Common myeloid progenitor, CD34-positive (primary cell): ENCODE results near the gene PPDPF.
"Not testable (repeated sequence)": the region's sequence is repeated elsewhere in the genome, so short reads cannot be mapped to it uniquely, and the experiment has no call there.

Experiments used
- CTCF ChIA-PET: fragments of 350-600 bp; sonication (Branson Sonifier 250); formaldehyde crosslinking; loops from one replicate; lab custom pipeline; 2021; ENCODE audit warnings: antibody characterized with exemption; lab: Charles Lee
- POLR2A ChIA-PET: fragments of 350-600 bp; sonication (Branson Sonifier 250); formaldehyde crosslinking; loops from one replicate; lab custom pipeline; 2021; ENCODE audit warnings: antibody characterized with exemption; lab: Charles Lee
- DNase-seq, 3 donors: peaks; one replicate each; pipeline versions ENCODE4 v3.0.0 to v3.0.0-alpha.2; 2013
- H3K27ac ChIP-seq, 2 experiments: 1 replicate in 1 of 2; 2 replicates in 1 of 2; pipeline ENCODE4 v1.7.0; 2013; ENCODE audit warnings: inconsistent platforms in 2 of 2, low read length in 2 of 2, mild to moderate bottlenecking in 2 of 2, low read depth in 1 of 2, moderate library complexity in 1 of 2; ENCODE audit not compliant: severe bottlenecking in 2 of 2, insufficient read depth in 1 of 2, poor library complexity in 1 of 2
- H3K27me3 ChIP-seq, 5 experiments: replicated peaks in 2 of 5; 1 replicate in 3 of 5; 2 replicates in 2 of 5; pipeline versions ENCODE4 v1.6.1 to v1.7.0; 2013; ENCODE audit warnings: low read length in 4 of 5, mild to moderate bottlenecking in 2 of 5, moderate library complexity in 2 of 5, inconsistent platforms in 1 of 5; ENCODE audit not compliant: insufficient read depth in 5 of 5, control insufficient read depth in 4 of 5
- H3K36me3 ChIP-seq, 4 experiments: 1 replicate in 2 of 4; 2 replicates in 2 of 4; pipeline versions ENCODE4 v1.6.1 to v1.7.0; 2013; ENCODE audit warnings: low read length in 3 of 4, control low read depth in 1 of 4, mild to moderate bottlenecking in 1 of 4; ENCODE audit not compliant: control insufficient read depth in 4 of 4, insufficient read depth in 4 of 4
- H3K4me1 ChIP-seq, 4 experiments: 1 replicate in 3 of 4; 2 replicates in 1 of 4; pipeline versions ENCODE4 v1.6.1 to v1.7.1; 2013; ENCODE audit warnings: low read length in 3 of 4, mild to moderate bottlenecking in 3 of 4, control low read depth in 1 of 4, inconsistent platforms in 1 of 4, moderate library complexity in 1 of 4; ENCODE audit not compliant: control insufficient read depth in 4 of 4, insufficient read depth in 4 of 4; ENCODE audit errors: control extremely low read depth in 1 of 4
- H3K4me3 ChIP-seq, 7 experiments: 1 replicate in 4 of 7; 2 replicates in 3 of 7; pipeline versions ENCODE4 v1.5.1 to v1.7.0; 2013; ENCODE audit warnings: mild to moderate bottlenecking in 7 of 7, low read length in 6 of 7, moderate library complexity in 6 of 7, inconsistent platforms in 2 of 7, low read depth in 2 of 7, control low read depth in 1 of 7; ENCODE audit not compliant: insufficient read depth in 4 of 7, control insufficient read depth in 1 of 7; ENCODE audit errors: extremely low read depth in 1 of 7
- H3K9me3 ChIP-seq, 5 experiments: 1 replicate in 4 of 5; 2 replicates in 1 of 5; pipeline versions ENCODE4 v1.6.1 to v1.7.1; 2013; ENCODE audit warnings: low read length in 4 of 5, mild to moderate bottlenecking in 2 of 5, inconsistent platforms in 1 of 5, low read depth in 1 of 5, moderate library complexity in 1 of 5; ENCODE audit not compliant: control insufficient read depth in 4 of 5, insufficient read depth in 2 of 5; ENCODE audit errors: control extremely low read depth in 1 of 5
- WGBS: methylation state at CpG from one replicate; pipeline ENCODE4 v1.1.5; 2013; ENCODE audit not compliant: insufficient coverage; 5-methylcytosine and 5-hydroxymethylcytosine counted together

The PPDPF gene

DNA sequence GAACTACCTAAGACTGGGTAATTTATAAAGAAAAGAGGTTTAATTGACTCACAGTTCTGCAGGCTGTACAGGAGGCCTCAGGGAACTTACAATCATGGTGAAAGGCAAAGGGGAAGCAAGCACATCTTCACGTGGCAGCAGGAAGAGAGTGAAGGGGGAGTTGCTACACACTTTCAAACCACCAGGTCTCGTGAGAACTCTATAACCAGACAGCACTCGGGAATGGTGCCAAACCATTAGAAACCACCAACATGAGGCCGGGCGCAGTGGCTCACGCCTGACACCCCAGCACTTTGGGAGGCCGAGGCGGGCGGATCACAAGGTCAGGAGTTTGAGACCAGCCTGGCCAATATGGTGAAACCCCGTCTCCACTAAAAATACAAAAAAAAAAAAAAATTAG, 6.0 kb upstream of the PPDPF start:
- DNase-seq: peak; percentile 50 to 81 (median 76)
- H3K27ac ChIP-seq, CTCF ChIA-PET, POLR2A ChIA-PET, H3K9me3 ChIP-seq, H3K36me3 ChIP-seq, H3K4me3 ChIP-seq, H3K4me1 ChIP-seq: not testable (repeated sequence)
- peaks cover 0 to 16% (median 3%) of the 10 kb centered on the region in 5 experiments for H3K27me3 ChIP-seq
- 4% methylated on average over 3 of the region's 10 CpGs for WGBS

DNA sequence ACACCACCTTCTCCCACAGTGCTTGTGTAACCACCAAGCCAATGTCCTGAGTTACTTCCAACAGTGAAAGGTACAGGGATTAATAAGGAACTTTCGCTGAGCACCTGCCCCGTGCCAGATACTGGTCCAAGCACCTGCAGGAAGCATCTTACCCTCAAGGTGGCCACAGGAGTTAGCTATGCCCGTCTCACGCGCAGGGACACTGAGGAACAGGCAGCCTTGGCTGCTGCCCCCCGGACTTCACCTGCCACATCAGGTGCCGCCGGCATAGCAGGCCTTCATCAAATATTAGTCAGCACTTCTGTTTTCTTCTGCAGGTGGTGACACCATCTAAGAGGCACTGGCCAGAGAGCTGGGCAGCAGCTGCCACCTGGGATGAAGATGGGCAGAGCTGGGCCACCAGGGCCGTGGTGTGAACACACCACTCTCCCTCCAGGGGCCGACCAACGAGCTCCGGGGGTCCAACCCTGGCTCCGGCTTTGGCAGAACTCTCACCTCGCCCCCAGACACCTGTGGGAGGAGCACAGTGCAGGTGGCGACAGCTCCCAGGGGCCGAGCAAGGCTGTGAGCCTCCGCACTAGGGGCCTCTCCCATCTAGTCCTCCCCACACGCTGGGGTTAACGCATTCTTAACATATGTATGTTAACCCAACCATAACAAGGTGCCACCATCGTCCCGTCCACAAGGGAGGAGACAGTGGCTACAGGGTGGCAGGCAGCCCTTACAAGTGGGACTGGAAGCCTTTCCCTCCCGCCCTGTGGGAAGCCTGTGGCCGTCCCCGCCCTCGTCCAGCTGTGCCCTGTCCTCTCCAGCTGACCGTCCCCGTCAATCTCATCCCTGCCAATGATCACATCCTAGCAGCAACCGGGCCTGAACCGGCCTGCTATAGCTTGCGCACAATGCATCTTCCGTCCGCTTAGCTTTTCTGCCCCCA, 2.9 kb upstream of the PPDPF start:
- WGBS: 94% methylated on average over 28 of the region's 32 CpGs
- CTCF ChIA-PET: interaction anchor here (1.8 to 4.8 kb wide), 2 partner anchors 10 to 21 kb away, joined by 4 to 16 read pairs; no protein-coding TSS in a partner anchor
- Histone ChIP-seq H3K27ac (no peak overlapping the region), H3K36me3 (peaks cover 0 to 8% (median 5%) of the 10 kb centered on the region in 4 experiments), H3K4me3 (no peak overlapping the region), H3K4me1 (peaks cover 0 to 28% (median 21%) of the 10 kb centered on the region in 4 experiments), H3K27me3 (peaks cover 0 to 6% (median 0%) of the 10 kb centered on the region in 5 experiments), H3K9me3 (peaks cover 0 to 8% (median 7%) of the 10 kb centered on the region in 5 experiments)
- no peak for DNase-seq
- POLR2A ChIA-PET: no interaction called here

DNA sequence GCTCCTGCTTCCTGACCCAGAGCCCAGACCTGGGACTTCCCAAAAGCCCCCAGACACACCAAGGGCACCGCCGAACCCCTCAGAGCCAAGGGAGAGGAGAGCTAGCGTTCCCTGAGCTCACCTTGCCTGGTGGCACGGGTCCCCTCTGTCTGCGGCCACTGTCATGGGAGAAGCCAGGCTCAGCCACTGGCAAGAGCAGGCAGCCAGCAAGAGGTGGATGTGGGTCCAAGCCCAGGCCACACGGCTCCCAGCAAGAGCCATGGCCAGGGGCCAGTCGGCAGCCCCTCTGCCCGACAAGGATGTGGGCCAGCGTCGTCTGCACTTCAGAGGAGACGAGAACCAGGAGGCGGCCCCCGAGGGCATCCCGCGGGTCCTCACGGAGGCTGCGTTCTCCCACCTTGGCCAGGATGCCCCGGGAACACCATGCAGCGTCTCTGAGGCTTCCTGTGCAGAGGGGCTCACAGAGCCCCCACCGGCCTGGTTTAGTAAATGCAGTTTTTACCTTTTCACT, 2.2 kb upstream of the PPDPF start:
- POLR2A ChIA-PET: no interaction called here
- H3K27me3 ChIP-seq: no peaks in the 10 kb centered on the region
- no peak overlapping the region for H3K27ac ChIP-seq
- H3K9me3 ChIP-seq: peaks cover 0 to 13% (median 7%) of the 10 kb centered on the region in 5 experiments
- peaks cover 0 to 28% (median 21%) of the 10 kb centered on the region in 4 experiments for H3K4me1 ChIP-seq
- no peak overlapping the region for H3K4me3 ChIP-seq
- no peak for DNase-seq
- WGBS: 88% methylated on average over 19 of the region's 20 CpGs
- CTCF ChIA-PET: interaction anchor here (1.8 to 4.8 kb wide), 2 partner anchors 11 to 22 kb away, joined by 4 to 16 read pairs; no protein-coding TSS in a partner anchor
- peaks cover 0 to 14% (median 8%) of the 10 kb centered on the region in 4 experiments for H3K36me3 ChIP-seq

DNA sequence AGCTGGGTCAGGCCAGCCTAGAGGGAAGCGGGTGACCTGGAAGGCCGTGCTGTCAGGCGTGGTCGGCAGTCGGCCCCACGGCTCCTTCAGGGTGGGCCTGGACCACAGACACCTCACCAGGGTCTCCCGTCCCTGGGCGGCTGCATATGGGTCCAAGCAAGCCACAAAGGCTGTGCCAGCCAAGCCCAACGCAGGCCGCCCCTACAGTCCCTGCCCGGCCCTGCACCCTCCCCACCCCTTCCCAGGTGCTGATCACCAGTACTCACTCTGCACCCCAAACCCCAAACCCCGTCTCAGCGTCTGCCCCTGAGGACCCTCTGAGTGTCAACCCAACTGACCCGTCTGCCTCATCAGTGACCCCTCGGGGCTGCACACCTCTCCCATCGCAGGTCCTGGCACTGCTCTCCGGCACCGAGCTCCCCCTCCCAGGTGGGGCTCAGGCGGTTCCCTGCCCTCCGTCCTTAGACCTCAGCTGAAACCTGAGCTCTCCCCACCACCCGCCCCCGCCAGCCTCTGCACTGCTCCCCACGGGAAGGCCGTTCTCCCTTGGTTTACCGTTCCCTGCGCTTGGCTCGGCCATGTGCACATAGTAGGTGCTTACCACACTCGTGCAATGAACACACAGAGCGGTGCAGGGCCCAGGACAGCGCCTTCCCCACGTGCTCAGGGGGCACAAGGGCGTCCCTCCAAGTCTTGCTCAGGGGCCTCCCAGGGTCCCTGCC, 1.5 kb upstream of the PPDPF start:
- WGBS: 83% methylated on average over 32 of the region's 32 CpGs
- Histone ChIP-seq H3K4me3 (peak overlapping the region in 4 of 7 experiments; percentile 53 to 83 (median 76)), H3K9me3 (peaks cover 0 to 15% (median 8%) of the 10 kb centered on the region in 5 experiments), H3K27ac (no peak overlapping the region), H3K27me3 (no peaks in the 10 kb centered on the region), H3K36me3 (peaks cover 2 to 16% (median 9%) of the 10 kb centered on the region in 4 experiments), H3K4me1 (peaks cover 0 to 28% (median 21%) of the 10 kb centered on the region in 4 experiments)
- no peak for DNase-seq
- ChIA-PET CTCF (interaction anchor here (4.7 to 4.8 kb wide), 2 partner anchors 18 to 22 kb away, joined by 16 to 31 read pairs; partner anchors contain the start of gene PTK6), POLR2A (interaction anchor here (0.6 kb wide), 1 partner anchor 293 kb away, joined by 4 read pairs; no protein-coding TSS in a partner anchor)

DNA sequence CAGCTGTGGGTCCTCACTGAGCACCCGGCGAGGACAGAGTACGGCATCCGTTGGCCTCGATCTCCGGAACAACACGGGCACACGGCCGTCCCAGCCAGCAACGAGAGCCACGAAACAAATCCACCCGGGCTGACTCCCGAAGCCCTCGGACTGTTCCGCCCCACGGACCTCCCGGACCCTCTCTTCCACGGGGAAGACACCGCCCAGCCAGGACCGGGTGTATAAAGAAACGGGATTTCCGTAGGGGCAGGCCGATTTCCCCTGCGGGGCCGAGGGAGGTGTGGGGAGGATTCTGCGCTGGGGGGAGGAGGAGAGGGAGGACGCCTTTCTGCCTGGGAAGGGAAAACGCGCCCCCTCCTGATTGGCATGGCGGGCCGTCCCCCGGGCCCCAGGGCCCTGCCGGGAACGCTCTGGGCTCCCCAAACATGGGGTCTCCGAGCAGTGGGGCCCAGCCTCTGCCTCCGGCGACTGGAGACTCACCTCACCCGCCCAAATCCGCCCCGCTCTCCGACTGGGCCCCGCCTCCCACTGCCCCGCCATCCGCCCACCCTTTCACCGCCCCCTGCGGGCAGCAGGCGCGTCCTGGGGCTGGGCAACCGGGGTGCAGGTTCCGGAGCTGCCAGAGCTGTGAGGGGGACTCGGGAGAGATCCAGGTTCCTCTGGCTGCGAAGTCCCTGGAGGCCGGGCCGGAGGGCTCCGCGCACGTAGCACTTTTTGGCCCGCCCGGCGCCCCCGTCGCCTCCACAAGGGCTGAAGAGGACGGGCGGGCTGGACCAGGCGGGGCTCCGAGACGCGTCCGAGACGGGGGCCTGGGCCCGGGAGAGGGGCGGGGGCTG, 679 bp upstream of the PPDPF start:
- Histone ChIP-seq H3K9me3 (peaks cover 0 to 11% (median 6%) of the 10 kb centered on the region in 5 experiments), H3K4me3 (peak overlapping the region; percentile 35 to 83 (median 76)), H3K36me3 (peaks cover 2 to 16% (median 9%) of the 10 kb centered on the region in 4 experiments), H3K27ac (no peak overlapping the region), H3K4me1 (peaks cover 0 to 28% (median 21%) of the 10 kb centered on the region in 4 experiments), H3K27me3 (no peaks in the 10 kb centered on the region)
- POLR2A ChIA-PET: interaction anchor here (2.0 kb wide), 1 partner anchor 23 kb away, joined by 7 read pairs; no protein-coding TSS in a partner anchor
- CTCF ChIA-PET: interaction anchor here (1.0 to 4.8 kb wide), 6 partner anchors 11 to 78 kb away, joined by 4 to 31 read pairs (median 12); partner anchors contain the start of gene PTK6
- under 1% methylated on average over 55 of the region's 72 CpGs for WGBS
- DNase-seq: peak; percentile 59 to 77 (median 67)
